ENCODE data around the gene C1orf232. TPM values are rescaled to one million over a fixed set of nuclear protein-coding genes. Genes with fewer than 3 reads are reported as not detected.

Gene C1orf232
- total and polyA plus RNA-seq, 4 donors, result not detected

DNA sequence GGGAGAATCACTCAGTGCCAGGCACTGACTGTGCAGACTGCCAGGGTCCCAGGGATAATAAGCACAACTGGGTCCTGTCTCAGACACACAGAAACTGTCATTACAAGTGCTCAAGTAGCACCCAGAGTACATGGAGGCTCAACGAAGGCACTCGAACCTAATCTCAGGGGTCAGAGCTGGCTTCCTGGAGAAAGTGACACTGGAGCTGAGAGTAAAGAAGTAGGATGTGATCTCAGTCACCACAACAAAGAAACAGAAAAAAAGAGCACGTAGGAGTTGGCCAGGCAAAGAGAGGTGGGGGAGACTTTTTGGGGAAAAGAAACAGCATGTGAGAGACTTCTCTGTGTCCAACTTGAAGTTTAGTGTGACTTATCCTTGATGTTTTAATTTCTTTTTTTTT, 23.0 kb upstream of the C1orf232 start:
- DNase-seq (no peak), ATAC-seq (ENCODE audit: insufficient read depth, low FRiP score) (no peak)
- no peak overlapping the region for H3K9ac ChIP-seq (ENCODE audit: insufficient read depth in 1 of 2, low read length in 2 of 2)
- H3K36me3 ChIP-seq (ENCODE audit: control insufficient read depth in 4 of 4, insufficient read depth in 4 of 4, low read length in 4 of 4), result peaks cover 0 to 2% (median 0%) of the 10 kb centered on the region in 4 donors
- 29 to 44% methylated on average over 3 of the region's 3 CpGs for WGBS, 2 donors
- no peaks in the 10 kb centered on the region for H3K27me3 ChIP-seq (ENCODE audit: control insufficient read depth in 3 of 3, insufficient read depth in 3 of 3, low read length in 2 of 3)
- H3K27ac ChIP-seq (ENCODE audit: low read depth in 1 of 2, low read length in 1 of 2), result no peak overlapping the region
- no peaks in the 10 kb centered on the region for H3K4me1 ChIP-seq (ENCODE audit: control insufficient read depth in 5 of 5, insufficient read depth in 5 of 5, low read length in 5 of 5)
- no peaks in the 10 kb centered on the region for H3K9me3 ChIP-seq (ENCODE audit: control insufficient read depth in 4 of 4, insufficient read depth in 3 of 4, low read length in 3 of 4)
- H3K4me3 ChIP-seq, result no peak overlapping the region
- TF ChIP-seq, protein P1, sequence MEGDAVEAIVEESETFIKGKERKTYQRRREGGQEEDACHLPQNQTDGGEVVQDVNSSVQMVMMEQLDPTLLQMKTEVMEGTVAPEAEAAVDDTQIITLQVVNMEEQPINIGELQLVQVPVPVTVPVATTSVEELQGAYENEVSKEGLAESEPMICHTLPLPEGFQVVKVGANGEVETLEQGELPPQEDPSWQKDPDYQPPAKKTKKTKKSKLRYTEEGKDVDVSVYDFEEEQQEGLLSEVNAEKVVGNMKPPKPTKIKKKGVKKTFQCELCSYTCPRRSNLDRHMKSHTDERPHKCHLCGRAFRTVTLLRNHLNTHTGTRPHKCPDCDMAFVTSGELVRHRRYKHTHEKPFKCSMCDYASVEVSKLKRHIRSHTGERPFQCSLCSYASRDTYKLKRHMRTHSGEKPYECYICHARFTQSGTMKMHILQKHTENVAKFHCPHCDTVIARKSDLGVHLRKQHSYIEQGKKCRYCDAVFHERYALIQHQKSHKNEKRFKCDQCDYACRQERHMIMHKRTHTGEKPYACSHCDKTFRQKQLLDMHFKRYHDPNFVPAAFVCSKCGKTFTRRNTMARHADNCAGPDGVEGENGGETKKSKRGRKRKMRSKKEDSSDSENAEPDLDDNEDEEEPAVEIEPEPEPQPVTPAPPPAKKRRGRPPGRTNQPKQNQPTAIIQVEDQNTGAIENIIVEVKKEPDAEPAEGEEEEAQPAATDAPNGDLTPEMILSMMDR (IDR thresholded peaks at IDR 0.05; ENCODE audit: control extremely low read depth, extremely low read depth), result no peak

DNA sequence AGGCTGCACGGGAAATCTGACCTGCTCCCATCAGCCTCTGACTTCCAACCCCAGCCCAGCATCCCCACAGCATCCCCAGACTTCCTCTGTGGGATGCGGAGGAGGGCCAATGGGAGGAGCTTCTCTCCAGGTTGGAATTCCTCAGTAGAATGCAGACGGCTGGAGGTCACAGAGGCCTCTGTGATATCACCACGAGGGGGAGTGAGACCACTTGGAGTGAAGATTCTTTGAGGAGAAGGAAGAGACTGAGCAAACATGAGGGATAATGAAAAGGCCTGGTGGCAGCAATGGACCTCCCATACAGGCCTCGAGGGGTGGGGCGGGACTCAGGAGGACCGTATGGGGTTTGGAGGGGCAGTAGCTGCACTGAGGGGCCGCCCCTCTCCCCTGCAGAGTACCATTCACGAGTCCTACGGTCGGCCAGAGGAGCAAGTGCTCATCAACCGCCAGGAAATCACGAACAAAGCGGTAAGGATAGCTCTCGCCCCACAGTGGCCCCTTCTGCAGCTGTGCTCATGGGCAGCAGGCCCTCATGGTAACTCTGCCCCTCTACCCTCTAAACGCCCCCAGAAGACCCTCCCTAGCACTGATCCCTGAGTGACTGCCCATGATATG, 21.7 kb upstream of the C1orf232 start, which contains the start of gene CATSPER4:
TSS of gene CATSPER4 (plus strand) at position 230 of the 615 bp plus-strand sequence. CDS start at position 256, 26 bp downstream.
- DNase-seq (peak in 1 of 3 donors; percentile 22), ATAC-seq (ENCODE audit: insufficient read depth, low FRiP score) (no peak)
- H3K9me3 ChIP-seq (ENCODE audit: control insufficient read depth in 4 of 4, insufficient read depth in 3 of 4, low read length in 3 of 4), result no peaks in the 10 kb centered on the region
- H3K27me3 ChIP-seq (ENCODE audit: control insufficient read depth in 3 of 3, insufficient read depth in 3 of 3, low read length in 2 of 3), result no peaks in the 10 kb centered on the region
- H3K36me3 ChIP-seq (ENCODE audit: control insufficient read depth in 4 of 4, insufficient read depth in 4 of 4, low read length in 4 of 4), result peaks cover 0 to 2% (median 0%) of the 10 kb centered on the region in 4 donors
- H3K27ac ChIP-seq (ENCODE audit: low read depth in 1 of 2, low read length in 1 of 2), result no peak within 1 kb of the TSS
- TF ChIP-seq, protein P1 (IDR thresholded peaks at IDR 0.05; ENCODE audit: control extremely low read depth, extremely low read depth), result no peak
- no peak within 1 kb of the TSS for H3K9ac ChIP-seq (ENCODE audit: insufficient read depth in 1 of 2, low read length in 2 of 2)
- no peaks in the 10 kb centered on the region for H3K4me1 ChIP-seq (ENCODE audit: control insufficient read depth in 5 of 5, insufficient read depth in 5 of 5, low read length in 5 of 5)
- WGBS, 2 donors, result 61 to 69% methylated on average over 16 of the region's 16 CpGs
- H3K4me3 ChIP-seq, result no peak within 1 kb of the TSS

DNA sequence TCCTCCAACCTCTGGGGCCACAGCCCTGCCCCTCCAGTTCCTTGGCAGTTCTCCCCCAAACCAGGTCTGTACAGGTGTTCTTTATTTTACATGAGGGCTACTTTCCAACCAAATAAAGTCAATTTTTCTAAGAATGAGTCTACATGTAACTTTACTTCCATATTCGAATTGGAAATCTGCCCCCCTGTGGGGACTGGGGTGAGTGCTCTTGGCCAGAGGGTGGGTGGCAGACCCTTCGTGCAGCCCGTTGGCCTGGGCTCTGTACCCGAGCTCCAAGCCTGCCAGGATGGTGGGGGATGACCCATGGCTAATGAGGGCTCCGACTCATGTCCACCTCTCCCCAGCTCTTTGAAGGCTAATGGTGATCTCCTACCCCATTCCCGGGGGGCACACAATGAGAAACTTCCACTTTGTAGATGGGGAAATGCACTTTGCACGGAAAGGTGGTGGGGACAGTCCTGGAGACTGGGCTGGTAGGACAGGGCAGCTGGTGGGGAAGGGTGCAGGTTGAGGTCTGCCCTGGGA, 21.1 kb upstream of the C1orf232 start:
- TF ChIP-seq, protein P1 (IDR thresholded peaks at IDR 0.05; ENCODE audit: control extremely low read depth, extremely low read depth), result no peak
- Histone ChIP-seq H3K27me3 (ENCODE audit: control insufficient read depth in 3 of 3, insufficient read depth in 3 of 3, low read length in 2 of 3) (no peaks in the 10 kb centered on the region), H3K9me3 (ENCODE audit: control insufficient read depth in 4 of 4, insufficient read depth in 3 of 4, low read length in 3 of 4) (no peaks in the 10 kb centered on the region), H3K4me1 (ENCODE audit: control insufficient read depth in 5 of 5, insufficient read depth in 5 of 5, low read length in 5 of 5) (no peaks in the 10 kb centered on the region), H3K4me3 (no peak overlapping the region), H3K9ac (ENCODE audit: insufficient read depth in 1 of 2, low read length in 2 of 2) (no peak overlapping the region), H3K27ac (ENCODE audit: low read depth in 1 of 2, low read length in 1 of 2) (no peak overlapping the region), H3K36me3 (ENCODE audit: control insufficient read depth in 4 of 4, insufficient read depth in 4 of 4, low read length in 4 of 4) (peaks cover 0 to 4% (median 0%) of the 10 kb centered on the region in 4 donors)
- ATAC-seq (ENCODE audit: insufficient read depth, low FRiP score), result no peak
- 85 to 91% methylated on average over 7 of the region's 7 CpGs for WGBS, 2 donors
- no peak for DNase-seq
